Fibroblast of skin of right biceps (primary cell): ENCODE measurements around the gene ZNF506.
"Not testable (repeated sequence)": the region's sequence is repeated elsewhere in the genome, so short reads cannot be mapped to it uniquely, and the experiment has no call there.

Experiments
- DNase-seq: peaks from one replicate; pipeline ENCODE4 v3.0.0-alpha.2; 2013

Gene ZNF506

DNA sequence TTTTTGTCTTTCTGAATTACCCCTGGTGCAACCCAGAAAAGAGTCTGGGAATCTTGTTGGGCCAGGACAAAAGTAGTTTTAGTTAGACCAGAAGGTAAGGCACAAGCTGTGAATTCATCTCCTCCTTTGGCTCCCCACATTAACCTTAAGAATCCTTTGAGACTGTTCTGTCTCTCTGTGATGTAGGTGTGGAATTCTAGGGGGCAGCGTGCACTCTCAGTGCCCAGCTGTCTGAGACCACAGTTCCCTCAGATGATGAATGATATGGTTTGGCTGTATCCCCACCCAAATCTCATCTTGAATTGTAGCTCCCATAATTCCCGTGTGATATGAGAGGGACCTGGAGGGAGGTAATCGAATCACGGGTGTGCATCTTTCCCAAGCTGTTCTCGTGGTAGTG lies 43.9 kb downstream of the ZNF506 start:
- DNase-seq, result no peak

DNA sequence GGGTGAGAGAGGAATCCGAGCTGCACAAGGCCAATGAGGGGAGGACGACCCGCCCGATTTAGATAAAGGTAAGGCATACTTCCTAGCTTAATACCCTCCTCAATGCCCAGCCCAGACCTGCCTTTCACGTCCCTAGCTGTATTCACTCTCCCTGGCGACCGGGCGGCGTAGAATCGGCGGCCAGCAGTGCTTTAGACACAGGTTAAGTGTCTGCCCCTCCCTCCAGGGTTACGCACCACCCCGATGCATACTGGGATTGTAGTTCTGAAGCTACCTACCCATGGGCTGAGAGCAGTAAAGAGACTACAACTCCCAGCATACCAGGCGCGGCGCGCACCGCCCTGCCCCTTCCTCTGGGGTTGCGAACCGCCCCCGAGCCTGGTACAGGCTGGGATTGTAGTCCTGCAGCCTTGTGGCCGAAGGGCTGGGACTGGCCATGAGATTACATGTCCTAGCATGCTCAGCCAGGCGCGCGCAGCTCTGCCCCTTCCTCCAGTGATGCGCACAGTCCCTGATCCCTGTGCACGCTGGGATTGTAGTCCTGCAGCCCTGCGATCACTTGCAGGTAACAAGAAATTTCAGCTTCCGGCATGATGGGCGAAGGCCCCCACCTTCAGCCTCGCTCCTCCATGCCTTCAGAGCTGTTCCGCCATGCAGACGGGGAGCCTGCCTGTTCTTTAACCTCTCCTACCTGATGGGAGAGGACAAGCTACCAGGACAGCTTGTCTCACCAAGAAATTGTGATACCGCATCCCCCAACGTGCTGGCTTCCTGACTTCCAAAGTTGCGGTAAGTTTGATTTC lies 45.1 kb downstream of the ZNF506 start:
- peak; percentile 96 for DNase-seq

DNA sequence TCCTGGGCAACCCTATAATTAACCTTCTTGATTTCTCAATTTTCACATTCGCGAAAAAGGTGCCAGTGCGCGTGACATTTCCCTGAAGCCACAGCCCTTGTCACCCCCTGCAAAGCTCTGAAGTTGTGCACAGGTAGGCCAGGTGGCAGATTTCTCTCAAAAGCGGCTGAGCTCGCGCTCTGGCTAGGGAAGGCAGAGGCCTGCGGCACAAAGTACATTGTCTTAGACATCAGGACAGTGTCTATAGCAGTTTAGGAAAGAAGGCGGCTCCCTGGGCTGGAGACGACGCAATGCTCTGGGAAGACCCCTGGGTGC lies 45.7 kb downstream of the ZNF506 start:
- DNase-seq, result no peak

DNA sequence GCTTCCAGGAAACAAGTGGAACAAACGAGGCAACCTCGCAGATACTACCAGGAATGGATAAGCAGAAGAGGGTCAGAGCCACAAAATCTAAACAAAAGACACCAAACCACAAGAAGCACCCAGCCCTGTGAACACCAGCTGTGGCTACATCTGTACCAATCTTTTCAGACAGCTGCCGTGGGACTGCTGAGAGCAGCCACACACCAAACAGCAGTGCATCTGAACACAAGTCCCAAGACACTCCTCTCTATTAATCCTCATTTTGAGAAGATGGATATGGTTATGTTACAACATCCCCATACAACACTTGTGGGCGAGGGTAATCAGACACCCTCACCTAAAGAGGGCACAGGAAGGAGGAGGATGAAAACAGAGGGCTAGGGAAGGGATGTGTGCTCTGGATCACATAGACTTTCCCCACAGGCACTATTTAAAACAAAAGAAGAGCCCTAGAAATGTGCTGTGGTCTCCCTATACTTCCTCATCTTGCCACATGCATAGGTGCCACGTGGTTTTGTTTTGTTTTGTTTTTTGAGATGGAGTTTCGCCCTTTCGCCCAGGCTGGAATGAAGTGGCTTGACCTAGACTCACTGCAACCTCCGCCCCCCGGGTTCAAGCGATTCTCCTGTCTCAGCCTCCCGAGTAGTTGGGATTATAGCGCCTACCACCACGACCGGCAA lies 47.1 kb downstream of the ZNF506 start:
- no peak for DNase-seq

DNA sequence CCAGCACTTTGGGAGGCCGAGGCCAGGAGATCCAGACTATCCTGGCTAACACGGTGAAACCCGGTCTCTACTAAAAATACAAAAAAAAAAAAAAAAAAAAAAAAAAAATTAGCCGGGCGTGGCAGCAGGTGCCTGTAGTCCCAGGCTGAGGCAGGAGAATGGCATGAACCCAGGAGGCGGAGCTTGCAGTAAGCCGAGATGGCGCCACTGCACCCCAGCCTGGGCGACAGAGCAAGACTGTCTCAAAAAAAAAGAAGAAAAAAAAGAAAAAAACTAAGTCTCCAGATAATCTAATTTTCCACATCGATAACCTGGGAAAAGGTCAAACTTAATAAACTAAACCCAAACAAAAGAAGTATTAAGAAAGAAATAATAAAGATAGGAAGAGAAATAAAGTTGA lies 49.6 kb downstream of the ZNF506 start:
- DNase-seq, result not testable (repeated sequence)

DNA sequence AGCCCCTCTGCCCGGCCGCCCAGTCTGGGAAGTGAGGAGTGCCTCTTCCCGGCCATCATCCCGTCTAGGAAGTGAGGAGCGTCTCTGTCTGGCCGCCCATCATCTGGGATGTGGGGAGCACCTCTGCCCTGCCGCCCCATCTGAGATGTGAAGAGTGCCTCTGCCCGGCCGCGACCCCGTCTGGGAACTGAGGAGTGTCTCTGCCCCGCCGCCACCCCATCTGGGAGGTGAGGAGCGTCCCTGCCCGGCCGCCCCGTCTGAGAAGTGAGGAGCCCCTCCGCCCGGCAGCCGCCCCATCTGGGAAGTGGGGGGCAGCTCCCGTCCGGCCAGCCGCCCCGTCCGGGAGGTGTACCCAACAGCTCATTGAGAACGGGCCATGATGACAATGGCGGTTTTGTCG lies 51.6 kb downstream of the ZNF506 start:
- DNase-seq, result not testable (repeated sequence)

DNA sequence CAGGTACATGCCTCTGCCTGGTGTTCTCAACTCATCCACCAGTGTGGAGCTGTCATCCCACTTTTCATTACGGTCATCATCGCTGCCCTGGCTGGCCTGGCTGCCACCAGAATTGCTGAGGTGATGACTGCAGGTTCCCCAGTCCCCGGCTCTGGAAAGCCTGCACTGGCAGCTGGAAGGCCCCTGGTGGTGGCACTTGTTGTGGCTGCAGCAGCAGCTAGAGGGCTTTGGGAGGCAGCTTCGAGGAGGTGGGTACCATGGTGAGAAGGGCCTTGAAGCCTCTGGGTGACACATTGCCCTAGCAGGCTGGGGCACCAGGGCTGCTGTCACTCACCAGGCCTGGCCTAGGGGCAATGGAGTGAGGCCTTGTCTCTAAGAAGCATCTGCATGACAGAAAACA lies 63.4 kb downstream of the ZNF506 start:
- DNase-seq, result no peak

DNA sequence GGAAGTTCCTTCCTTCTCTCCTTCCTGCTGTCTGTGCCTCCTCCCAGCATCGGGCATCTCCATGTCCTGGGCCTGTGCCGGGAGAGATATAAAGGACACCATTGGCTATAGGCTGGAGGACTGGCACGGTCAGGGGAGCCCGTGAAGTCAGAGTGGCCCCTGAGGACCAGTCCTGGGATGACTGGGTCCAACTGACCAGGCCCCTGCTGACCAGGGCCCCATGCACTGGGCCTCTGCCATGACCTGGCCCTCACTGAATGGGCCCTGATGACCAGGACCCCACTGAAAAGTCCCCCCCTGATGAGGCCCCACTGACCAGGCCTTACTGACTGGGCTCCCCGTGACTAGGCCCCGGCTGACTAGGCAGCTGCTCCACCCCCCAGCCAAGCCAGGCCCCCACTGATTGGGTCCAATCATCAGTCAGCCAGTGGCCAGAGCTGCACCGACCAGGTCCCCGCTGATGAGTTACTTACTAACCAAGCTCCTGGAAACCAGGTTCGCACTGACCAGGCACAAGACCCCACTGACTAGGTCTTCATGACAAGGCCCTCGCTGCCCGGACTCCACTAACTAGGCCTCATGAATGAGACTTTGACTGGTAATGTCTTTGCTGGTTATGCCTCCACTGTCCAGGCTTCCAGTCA lies 68.7 kb downstream of the ZNF506 start:
- no peak for DNase-seq

DNA sequence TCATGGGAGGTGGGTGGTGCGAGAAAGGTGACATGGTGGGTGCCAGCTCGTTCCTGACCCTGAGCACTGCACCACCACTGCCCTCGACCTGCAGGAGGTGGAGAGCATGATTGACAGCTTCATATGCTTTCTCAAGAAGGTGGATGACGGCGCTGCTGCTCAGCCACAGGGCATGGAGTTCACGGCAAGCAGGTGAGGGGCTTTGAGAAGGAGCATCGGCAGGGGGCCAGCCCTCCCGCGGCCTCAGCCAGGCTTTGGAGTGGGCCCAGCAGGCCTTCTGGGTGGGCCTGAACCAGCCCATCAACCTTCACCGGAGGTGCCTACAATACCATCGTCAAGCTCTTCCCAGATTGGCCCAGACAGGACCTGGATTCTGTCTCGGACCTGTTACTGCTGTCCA lies 69.7 kb downstream of the ZNF506 start:
- DNase-seq, result no peak

DNA sequence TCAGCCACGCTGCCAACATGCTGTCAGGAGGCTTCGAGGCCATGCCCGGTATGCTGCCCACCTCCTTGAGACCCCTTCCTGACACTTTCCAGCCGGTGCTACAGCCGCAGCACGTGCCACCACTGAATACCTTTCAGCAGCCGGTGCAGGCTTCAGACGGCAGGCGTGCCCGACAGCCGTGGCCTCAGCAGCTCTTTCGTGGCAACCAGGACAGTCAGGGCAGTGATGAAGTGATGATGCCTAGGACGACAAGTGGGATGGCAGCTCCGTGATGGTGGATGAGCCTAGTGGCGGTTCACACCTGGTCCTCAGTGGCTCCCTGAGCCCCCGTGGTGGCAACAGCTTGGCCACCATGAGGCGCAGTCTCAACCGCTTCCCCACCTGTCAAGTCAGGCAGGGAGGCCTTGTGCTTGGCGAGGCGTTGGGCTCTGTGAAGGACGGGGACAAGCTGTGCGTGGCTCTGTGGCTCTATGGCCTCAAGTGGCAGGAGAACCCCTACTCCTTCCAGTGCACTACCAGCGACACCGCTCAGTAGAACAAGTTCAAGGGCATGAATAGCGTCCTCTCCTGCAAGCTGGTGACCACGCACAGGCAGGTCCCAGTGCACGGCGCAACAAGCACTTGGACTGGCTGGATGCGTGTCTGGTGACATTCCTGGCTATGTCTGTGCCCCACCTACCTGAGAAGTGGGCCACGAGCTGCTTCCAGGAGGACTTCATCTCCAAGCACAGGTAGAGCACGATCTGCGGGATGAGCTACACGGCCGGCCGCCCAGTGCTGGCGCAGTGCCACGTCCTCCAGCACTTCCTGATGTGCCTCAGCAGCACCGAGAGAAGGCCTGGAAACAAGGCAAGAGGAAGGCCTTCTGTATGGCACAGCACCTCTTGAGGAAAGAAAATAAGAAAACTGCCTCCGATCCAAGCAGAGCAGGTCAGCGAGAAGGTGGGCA lies 70.4 kb downstream of the ZNF506 start:
- DNase-seq, result no peak

DNA sequence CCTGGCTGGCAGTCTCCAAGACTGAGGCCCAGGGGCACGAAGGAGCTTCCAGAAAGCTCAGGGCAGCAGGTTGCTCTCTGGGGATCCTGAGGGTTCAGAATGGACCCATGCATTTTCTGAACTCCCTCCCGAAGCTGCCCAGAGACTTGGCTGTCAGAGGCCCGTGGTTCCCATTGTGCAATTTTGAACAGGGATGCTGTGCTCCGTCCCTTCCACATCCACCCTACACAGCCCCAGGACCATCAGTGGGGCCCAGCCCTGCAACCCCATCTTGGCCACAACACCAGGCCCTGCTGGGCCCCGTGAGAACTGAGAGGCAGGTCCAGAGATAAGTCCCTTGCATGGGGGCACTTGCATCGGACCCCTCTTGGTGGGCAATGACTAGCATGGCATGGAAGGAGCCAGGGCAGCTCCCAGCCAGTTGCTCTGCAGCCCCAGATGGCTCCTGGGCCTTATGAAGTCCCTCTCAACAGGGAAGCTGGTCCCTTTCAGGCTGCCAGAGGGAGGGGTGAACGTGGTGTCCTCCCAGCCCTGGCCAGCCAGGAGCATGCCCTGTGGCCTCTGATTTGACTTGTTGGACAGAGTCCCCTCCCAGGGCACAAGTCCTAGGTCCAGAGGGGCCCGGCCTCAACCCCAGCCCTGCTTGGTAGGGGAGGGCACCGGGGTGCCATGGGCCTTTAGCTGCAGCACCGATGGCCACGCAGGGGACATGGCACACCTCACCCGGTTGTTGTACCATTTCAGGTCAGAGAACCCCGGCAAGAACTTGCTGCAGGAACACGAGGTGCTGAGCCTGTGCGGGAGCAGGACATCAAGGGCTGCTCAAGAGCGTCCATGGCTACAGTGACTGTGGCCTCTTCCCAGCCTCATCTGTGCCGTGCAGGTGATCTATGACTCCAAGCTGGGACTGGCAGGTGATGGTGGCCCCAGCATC lies 71.4 kb downstream of the ZNF506 start:
- DNase-seq, result no peak

DNA sequence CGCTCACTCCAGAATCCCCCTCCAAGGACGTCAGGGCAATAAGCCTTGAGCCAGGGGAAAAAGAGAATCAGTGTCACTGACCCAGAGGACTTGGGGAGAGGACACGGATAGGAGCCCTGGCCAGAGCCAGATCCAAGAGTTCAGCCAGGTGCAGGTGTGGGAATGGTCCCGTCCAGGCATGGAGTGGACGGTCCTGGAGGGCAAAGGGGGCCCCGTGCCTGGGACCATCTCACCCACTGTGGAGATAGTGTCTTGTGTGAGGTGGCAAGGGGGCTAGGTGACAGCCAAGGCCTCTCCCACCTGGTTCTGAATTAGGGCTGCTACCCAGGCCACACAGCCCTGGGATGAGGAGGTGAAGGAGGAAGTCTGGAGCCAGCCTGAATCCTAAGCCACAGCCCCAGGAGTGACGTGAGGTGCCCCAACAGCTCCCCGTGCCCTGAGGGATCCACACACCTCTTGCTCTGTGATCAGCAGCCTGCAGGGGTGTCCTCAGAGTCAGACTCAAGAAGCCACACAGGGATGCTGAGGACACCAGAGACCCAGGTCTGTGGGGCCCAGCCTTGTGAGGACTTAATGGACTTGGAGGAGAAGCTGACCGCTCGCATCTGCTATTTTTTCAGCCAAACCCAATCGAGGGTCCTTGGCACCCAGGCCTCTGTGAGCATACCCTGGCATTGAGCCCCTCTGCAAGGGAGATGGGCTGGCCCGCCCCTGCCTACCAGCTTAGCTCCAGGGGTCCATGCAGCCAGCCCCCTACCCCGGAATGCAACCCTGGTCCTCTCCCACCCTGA lies 72.2 kb downstream of the ZNF506 start:
- DNase-seq, result no peak

DNA sequence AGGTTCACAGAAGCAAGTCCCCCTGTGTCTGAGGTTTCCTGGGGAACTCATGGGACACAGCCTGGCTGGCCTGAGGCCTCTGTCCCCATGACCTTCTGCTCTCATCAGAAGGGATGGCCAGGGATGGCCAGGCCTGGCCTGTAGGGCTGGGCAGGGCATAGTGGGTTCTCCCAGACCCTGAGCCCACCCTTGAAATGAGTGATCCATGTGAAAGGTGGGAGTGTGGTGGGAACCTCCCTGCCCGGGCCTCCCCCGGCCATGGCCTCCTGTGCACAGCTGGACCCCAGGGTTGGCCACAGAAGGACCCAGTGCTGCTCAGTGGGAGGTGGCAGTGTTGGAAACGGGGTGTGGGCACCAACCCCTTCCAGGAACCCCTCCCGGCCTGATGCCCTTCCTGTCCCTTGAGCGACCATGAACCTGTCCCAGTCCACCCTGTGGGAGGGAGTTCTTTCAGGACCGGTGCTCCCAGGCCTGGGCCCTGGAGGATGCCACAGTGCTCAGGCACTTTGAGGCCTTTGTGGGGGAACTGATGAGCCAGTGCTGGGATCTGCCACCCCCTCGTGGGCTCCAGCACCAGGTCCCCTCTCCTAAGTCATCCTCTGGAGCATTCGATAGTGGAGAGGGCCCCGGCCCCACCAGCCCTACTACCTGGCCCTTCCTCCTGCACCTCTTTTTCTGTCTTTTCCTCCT lies 73.2 kb downstream of the ZNF506 start:
- no peak for DNase-seq

DNA sequence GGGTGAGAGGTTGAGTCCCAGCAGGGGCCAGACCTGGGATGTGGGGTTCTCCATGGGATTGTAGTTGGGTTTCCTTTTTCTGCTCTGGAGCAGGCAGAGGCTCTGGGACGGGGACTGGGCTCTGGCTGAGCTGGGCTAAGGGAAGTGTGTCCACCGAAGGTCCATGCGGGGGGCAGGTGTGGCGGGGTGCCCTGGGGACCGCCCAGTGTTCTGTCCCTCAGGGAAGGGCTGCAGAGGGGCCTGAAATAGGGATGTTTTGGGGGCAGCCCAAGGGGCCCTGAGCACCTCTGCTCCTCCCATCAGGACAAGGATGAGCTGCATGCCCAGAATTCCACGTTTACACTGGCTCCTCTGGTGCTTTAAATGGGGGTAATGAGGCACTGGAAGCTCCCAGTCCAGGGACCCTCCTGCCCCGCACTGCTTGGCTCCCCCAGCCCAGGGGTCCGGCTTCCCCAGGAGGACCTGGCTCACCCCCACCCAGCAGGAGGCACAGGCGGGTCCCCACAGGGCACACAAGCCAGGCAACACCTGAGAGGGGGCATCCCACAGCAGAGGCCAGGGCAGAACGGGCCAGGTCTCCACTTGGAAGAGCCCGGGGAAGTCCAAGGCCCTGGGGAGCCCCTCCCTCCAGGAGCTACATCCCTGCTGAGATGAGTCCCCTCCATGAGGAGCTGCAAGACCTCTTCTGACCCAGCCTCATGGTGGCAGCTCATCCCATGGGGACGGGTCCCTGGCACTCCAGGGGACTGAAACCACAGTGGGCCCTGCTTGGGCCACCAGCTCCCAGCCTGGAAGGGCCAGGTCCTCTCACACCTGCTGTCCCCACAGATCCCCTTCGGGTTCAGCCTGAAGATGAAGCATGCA lies 74.0 kb downstream of the ZNF506 start:
- DNase-seq, result no peak

DNA sequence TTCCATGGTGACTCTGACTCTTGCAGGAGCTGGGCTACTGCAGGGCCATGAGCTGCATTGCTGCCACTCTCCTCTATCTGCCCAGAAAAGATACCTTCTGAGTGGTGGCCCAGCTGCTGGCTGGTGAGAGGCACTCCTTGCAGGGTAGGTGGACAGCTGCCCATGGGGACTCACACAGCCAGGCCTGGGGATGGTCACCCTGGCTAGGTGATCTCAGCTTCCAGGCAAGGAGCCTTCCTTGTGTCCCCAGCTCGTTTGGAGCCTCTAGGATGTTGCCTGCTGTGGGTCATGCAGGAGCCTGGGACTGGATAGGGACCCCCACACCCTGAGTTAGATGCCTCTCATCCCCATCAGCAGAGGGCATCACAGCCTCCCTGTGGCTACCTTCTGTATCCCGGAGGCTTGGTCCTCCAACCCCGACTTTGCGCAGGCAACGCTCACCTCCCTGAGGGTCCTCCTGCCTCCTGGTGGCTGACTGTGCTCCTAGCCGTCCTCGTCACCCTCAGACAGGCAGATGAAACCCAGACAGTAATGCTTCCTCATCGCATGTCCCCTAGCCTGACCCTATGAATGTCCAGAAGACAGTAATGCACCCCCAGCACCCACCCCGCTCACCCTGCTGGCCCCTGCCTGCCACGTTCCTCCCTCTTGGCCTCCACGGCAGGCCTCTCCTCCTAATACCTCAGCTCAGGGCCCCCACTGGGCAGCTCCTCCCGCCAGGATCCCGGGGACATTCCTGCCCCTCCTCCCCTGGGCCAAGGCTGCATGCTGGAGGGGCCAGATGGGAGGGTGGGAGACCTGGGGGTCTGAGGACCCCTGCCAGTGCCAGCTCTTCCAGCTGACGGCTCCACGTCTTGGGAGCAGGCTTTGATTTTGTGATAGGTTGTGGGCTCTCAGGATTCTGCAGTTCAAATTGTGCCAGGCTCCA lies 75.0 kb downstream of the ZNF506 start:
- no peak for DNase-seq

DNA sequence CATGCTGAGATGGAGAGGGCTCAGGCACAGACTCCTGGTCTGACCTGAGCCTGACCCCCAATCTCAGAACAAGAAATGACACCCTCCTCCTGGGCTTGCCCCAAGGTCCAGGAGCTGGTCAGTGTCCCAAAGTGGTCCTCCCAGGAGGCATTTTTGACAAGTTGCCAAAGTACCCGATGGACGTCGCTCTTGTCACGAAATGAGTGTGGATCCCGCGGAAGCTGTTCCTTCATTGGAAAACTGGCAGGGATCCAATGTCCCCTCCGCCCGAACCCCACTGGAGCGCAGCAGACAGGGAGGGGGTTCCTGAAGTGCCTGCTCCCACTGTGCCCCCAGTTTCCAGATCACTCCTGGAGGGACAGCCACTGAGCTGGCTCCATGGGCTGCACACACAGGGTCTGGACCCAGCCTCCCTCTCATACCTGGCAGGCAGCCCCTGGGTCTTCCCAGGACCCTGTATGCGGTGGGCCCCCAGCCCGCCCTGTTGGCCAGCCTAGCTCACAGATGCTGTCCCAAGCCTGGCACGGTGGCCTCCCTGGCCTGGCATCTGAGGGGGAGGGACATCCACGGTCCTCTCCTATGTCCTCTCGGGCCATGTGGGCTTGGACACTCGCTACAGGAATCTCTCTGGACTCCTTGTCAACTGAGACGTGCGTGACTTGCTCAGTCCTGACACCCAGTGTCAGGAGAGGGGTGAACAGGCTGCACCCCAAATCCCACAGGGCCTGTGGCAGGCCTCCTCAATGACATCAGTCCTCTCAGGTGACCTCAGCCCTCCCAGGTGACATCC lies 75.9 kb downstream of the ZNF506 start:
- no peak for DNase-seq

DNA sequence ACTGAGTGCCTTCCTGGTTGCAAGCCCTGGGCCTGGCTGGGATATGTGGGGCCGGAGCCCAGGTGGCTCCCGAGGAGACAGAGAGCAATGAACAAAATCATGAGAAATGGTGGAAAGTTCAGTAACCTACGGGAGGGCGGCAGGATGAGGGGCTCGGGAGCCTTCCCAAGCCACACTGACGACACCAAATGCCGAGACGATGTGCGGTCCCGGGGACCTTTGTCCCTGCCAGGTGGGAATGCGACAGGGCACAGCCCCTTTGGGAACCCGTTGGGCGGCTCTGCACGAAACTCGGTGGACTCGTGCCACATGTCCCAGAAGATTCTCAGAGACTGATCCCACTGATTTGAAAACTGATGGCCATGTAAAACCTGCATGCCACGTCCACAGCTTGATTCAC lies 76.9 kb downstream of the ZNF506 start:
- no peak for DNase-seq
